HCT116 (cell line): ENCODE data around the gene GLI3. TPM values are rescaled to one million over a fixed set of nuclear protein-coding genes. Genes with fewer than 3 reads are reported as not detected.

Experiments used
- ATAC-seq: fragments of 200-7000 bp; cut with Tn5 transposase; 2 replicates; pipeline ENCODE4 v1.9.1; 2020; ENCODE audit warnings: mild to moderate bottlenecking, moderate library complexity
- BruUV-seq: library from RNA; stranded (reverse); fragments of 400-500 nt; replicated peaks from 2 replicates; lab custom pipeline; 2021; lab: Mats Ljungman, UMichigan
- CTCF ChIA-PET: fragments of 300-600 bp; sonication (Branson Sonifier 250); formaldehyde crosslinking; loops from one replicate; lab custom pipeline; 2021; ENCODE audit warnings: antibody characterized with exemption; lab: Charles Lee
- POLR2A ChIA-PET: fragments of 300-600, 350-600 bp; sonication (Branson Sonifier 250); formaldehyde crosslinking; loops from one replicate; lab custom pipeline; 2021; ENCODE audit warnings: antibody characterized with exemption; lab: Charles Lee
- RAD21 ChIA-PET, 2 experiments: fragments of 300-600 bp; sonication (Branson Sonifier 250); formaldehyde crosslinking; loops; one replicate each; lab custom pipeline; 2023; ENCODE audit warnings: low total read pairs in 2 of 2; ENCODE audit not compliant: uncharacterized antibody in 2 of 2, unreplicated experiment in 2 of 2, low non-redundant PET in 1 of 2; lab: Charles Lee
- DNase-seq: peaks from one replicate; pipeline ENCODE4 v3.0.0-alpha.2; 2010; ENCODE audit warnings: low read depth, low spot score
- H2AFZ ChIP-seq: fragments of 200-600 bp; shearing (Covaris generic), sonication (generic); 2 replicates; pipeline ENCODE4 v1.6.1; 2017; ENCODE audit warnings: low read depth, mixed run types, mixed read lengths, antibody characterized with exemption, low read length; ENCODE audit not compliant: poor library complexity, severe bottlenecking
- H3K27ac ChIP-seq: 2 replicates; pipeline ENCODE4 v1.5.1; 2012; ENCODE audit warnings: low read depth, low read length
- H3K27me3 ChIP-seq: fragments of 200-600 bp; sonication (generic); 2 replicates; pipeline ENCODE4 v1.6.1; 2016; ENCODE audit warnings: mixed run types, low read length, mixed read lengths; ENCODE audit not compliant: insufficient read depth
- H3K36me3 ChIP-seq, 2 experiments: fragments of 200-500 bp in 1 of 2; fragments of 200-600 bp in 1 of 2; sonication (Bioruptor generic) in 1 of 2; sonication (generic) in 1 of 2; 2 replicates each; pipeline versions ENCODE4 v1.5.1 to v1.6.1; 2014 to 2016; ENCODE audit warnings: low read length in 2 of 2, inconsistent platforms in 1 of 2, mixed read lengths in 1 of 2, mixed run types in 1 of 2; ENCODE audit not compliant: insufficient read depth in 2 of 2, control insufficient read depth in 1 of 2
- H3K4me1 ChIP-seq, 2 experiments: fragments of 200-600 bp in 1 of 2; sonication (generic) in 1 of 2; 2 replicates each; pipeline versions ENCODE4 v1.5.1 to v1.6.1; 2012 to 2017; ENCODE audit warnings: low read length in 2 of 2, inconsistent platforms in 1 of 2, mild to moderate bottlenecking in 1 of 2, mixed read lengths in 1 of 2, mixed run types in 1 of 2, moderate library complexity in 1 of 2; ENCODE audit not compliant: insufficient read depth in 2 of 2, control insufficient read depth in 1 of 2
- H3K4me2 ChIP-seq: fragments of 200-600 bp; sonication (generic); 2 replicates; pipeline ENCODE4 v1.6.1; 2017; ENCODE audit warnings: mixed run types, low read length, mixed read lengths
- H3K4me3 ChIP-seq, 2 experiments: fragments of 200-600 bp in 1 of 2; sonication (generic) in 1 of 2; replicated peaks in 1 of 2; 2 replicates each; pipeline ENCODE4 v1.5.1; 2011 to 2016; ENCODE audit warnings: low read length in 2 of 2, control low read depth in 1 of 2, low read depth in 1 of 2, mild to moderate bottlenecking in 1 of 2, mixed read lengths in 1 of 2, mixed run types in 1 of 2
- H3K79me2 ChIP-seq: fragments of 200-600 bp; sonication (generic); 2 replicates; pipeline ENCODE4 v1.6.1; 2017; ENCODE audit warnings: mild to moderate bottlenecking, mixed run types, low read length, moderate library complexity, mixed read lengths; ENCODE audit not compliant: insufficient read depth
- H3K9ac ChIP-seq: fragments of 200-600 bp; sonication (generic); 2 replicates; pipeline ENCODE4 v1.6.1; 2016; ENCODE audit warnings: low read length, mixed read lengths
- H3K9me2 ChIP-seq: fragments of 200-600 bp; sonication (generic), shearing (Covaris generic); 2 replicates; pipeline ENCODE4 v1.6.1; 2017; ENCODE audit warnings: mixed run types, mild to moderate bottlenecking, moderate library complexity; ENCODE audit not compliant: insufficient read depth
- H3K9me3 ChIP-seq, 2 experiments: fragments of 200-500 bp in 1 of 2; fragments of 200-600 bp in 1 of 2; sonication (Bioruptor generic) in 1 of 2; sonication (generic) in 1 of 2; 2 replicates each; pipeline ENCODE4 v1.6.1; 2014 to 2017; ENCODE audit warnings: low read length in 2 of 2, mixed read lengths in 2 of 2, inconsistent platforms in 1 of 2, low read depth in 1 of 2, mild to moderate bottlenecking in 1 of 2, mixed run types in 1 of 2, moderate library complexity in 1 of 2; ENCODE audit not compliant: control insufficient read depth in 1 of 2, insufficient read depth in 1 of 2
- H4K20me1 ChIP-seq: fragments of 200-600 bp; sonication (generic), shearing (Covaris generic); 2 replicates; pipeline ENCODE4 v1.6.1; 2017; ENCODE audit warnings: mixed run types, mild to moderate bottlenecking, moderate library complexity; ENCODE audit not compliant: insufficient read depth
- ATF3 ChIP-seq: IDR thresholded peaks from 2 replicates; pipeline ENCODE4 v1.6.1; 2012
- CBX3 ChIP-seq: IDR thresholded peaks from 2 replicates; pipeline ENCODE4 v1.6.1; 2012; ENCODE audit warnings: low read depth
- CEBPB ChIP-seq: IDR thresholded peaks from 2 replicates; pipeline ENCODE4 v1.6.1; 2012; ENCODE audit warnings: low read depth
- CTCF ChIP-seq, 3 experiments: fragments of 200-600 bp in 1 of 3; sonication (generic) in 1 of 3; IDR thresholded peaks in 2 of 3; conservative IDR thresholded peaks in 1 of 3; 2 replicates each; pipeline ENCODE4 v1.5.1; 2012 to 2017; ENCODE audit warnings: low read depth in 2 of 3, low read length in 2 of 3, antibody characterized with exemption in 1 of 3, borderline replicate concordance in 1 of 3, control low read depth in 1 of 3, mild to moderate bottlenecking in 1 of 3, mixed read lengths in 1 of 3, mixed run types in 1 of 3, moderate library complexity in 1 of 3; ENCODE audit not compliant: insufficient read depth in 1 of 3
- EGR1 ChIP-seq: IDR thresholded peaks from 2 replicates; pipeline ENCODE4 v1.6.1; 2012; ENCODE audit warnings: low read depth
- ELF1 ChIP-seq: IDR thresholded peaks from 2 replicates; pipeline ENCODE4 v1.6.1; 2012; ENCODE audit warnings: low read depth, borderline replicate concordance
- EZH2 ChIP-seq: fragments of 200-600 bp; sonication (generic); IDR thresholded peaks from 2 replicates; pipeline ENCODE4 v1.6.1; 2017; ENCODE audit warnings: antibody characterized with exemption, mixed run types
- EZH2phosphoT487 ChIP-seq: fragments of 200-600 bp; IDR thresholded peaks from 2 replicates; pipeline ENCODE4 v1.6.1; 2018; ENCODE audit warnings: antibody characterized with exemption, borderline replicate concordance
- JUND ChIP-seq: IDR thresholded peaks from 2 replicates; pipeline ENCODE4 v1.6.1; 2012
- MAX ChIP-seq: IDR thresholded peaks from 2 replicates; pipeline ENCODE4 v1.6.1; 2012
- POLR2A ChIP-seq: IDR thresholded peaks from 2 replicates; pipeline ENCODE4 v1.7.0; 2011; ENCODE audit warnings: borderline replicate concordance; ENCODE audit not compliant: insufficient read depth, insufficient read length; ENCODE audit errors: extremely low read depth
- POLR2AphosphoS5 ChIP-seq: IDR thresholded peaks from 2 replicates; pipeline ENCODE4 v1.6.1; 2011; ENCODE audit warnings: mild to moderate bottlenecking, low read depth, low read length, moderate library complexity
- RAD21 ChIP-seq: IDR thresholded peaks from 2 replicates; pipeline ENCODE4 v1.6.1; 2012; ENCODE audit warnings: low read depth, mild to moderate bottlenecking
- REST ChIP-seq: IDR thresholded peaks from 2 replicates; pipeline ENCODE4 v1.6.1; 2012; ENCODE audit warnings: low read depth
- SIN3A ChIP-seq: IDR thresholded peaks from 2 replicates; pipeline ENCODE4 v1.6.1; 2012; ENCODE audit warnings: low read depth
- SP1 ChIP-seq: IDR thresholded peaks from 2 replicates; pipeline ENCODE4 v1.6.1; 2012; ENCODE audit warnings: low read depth
- SRF ChIP-seq: IDR thresholded peaks from 2 replicates; pipeline ENCODE4 v1.6.1; 2012; ENCODE audit warnings: low read depth
- ZBTB33 ChIP-seq: IDR thresholded peaks from 2 replicates; pipeline ENCODE4 v1.6.1; 2011; ENCODE audit warnings: mild to moderate bottlenecking, low read length, moderate library complexity; ENCODE audit not compliant: insufficient replicate concordance; ENCODE audit errors: extremely low read depth
- ZFX ChIP-seq: fragments of 450-650 bp; IDR thresholded peaks from 2 replicates; pipeline ENCODE4 v1.6.1; 2017
- ZNF274 ChIP-seq: fragments of 200-500 bp; sonication (Bioruptor generic); IDR thresholded peaks from 2 replicates; pipeline ENCODE4 v1.6.1; 2014; ENCODE audit warnings: mild to moderate bottlenecking, low read depth, low read length, inconsistent platforms
- intact Hi-C: fragments of 100-400 bp; cut with micrococcal nuclease; formaldehyde crosslinking; loops from 2 replicates; pipeline ENCODE4 v1.10.0; 2022
- total RNA-seq: library from RNA; stranded (reverse); gene quantifications from one replicate; pipeline ENCODE4 v1.2.1, GENCODE V29; 2021; ENCODE audit not compliant: unreplicated experiment

The GLI3 gene
- total RNA-seq, 1 experiment from 2014 or later, result 0.07 TPM

- Histone ChIP-seq H3K4me2 (no peak overlapping the region), H3K79me2 (no peaks in the 10 kb centered on the region)
These were observed 324.6 kb downstream of the GLI3 start for GRCh38 chr7:41912426-41912825.

More at GRCh38 chr7:41912426-41912825, 324.6 kb downstream of the GLI3 start:
- no peak overlapping the region for H3K4me3 ChIP-seq
- intact Hi-C loops, result no loop called here
- no peak for TF ChIP-seq MAX
- TF ChIP-seq ZFX, result no peak
- no peak for TF ChIP-seq CBX3
- TF ChIP-seq JUND, result no peak
- TF ChIP-seq ZNF274, result no peak
- TF ChIP-seq CEBPB, result no peak
- TF ChIP-seq EZH2, result no peak
- no peak for TF ChIP-seq ATF3
- TF ChIP-seq POLR2A, result no peak
- no peak for TF ChIP-seq EZH2phosphoT487
- no peak for TF ChIP-seq EGR1
- no peak for TF ChIP-seq POLR2AphosphoS5
- no peak for TF ChIP-seq RAD21
- no peak for TF ChIP-seq ELF1
- TF ChIP-seq REST, result no peak
- no peak for TF ChIP-seq SRF
- no peak for TF ChIP-seq SIN3A
- TF ChIP-seq ZBTB33, result no peak
- TF ChIP-seq SP1, result no peak
- TF ChIP-seq CTCF (IDR thresholded peaks at IDR 0.05 in 2 of 3, conservative IDR thresholded peaks at IDR 0.05 in 1 of 3; ENCODE audit: borderline replicate concordance in 1 of 3, insufficient read depth in 1 of 3, low read depth in 2 of 3, low read length in 2 of 3), result no peak
- ATAC-seq, result no peak
- no peaks in the 10 kb centered on the region for H3K27me3 ChIP-seq
- DNase-seq, result no peak
- H3K9me3 ChIP-seq, result no peaks in the 10 kb centered on the region; a peak in 1 of 4 replicates
- no peak overlapping the region for H3K27ac ChIP-seq
- ChIA-PET CTCF (no interaction called here), POLR2A (no interaction called here), RAD21 (no interaction called here)
- H3K4me1 ChIP-seq, result no peaks in the 10 kb centered on the region
- no peaks in the 10 kb centered on the region for H3K9me2 ChIP-seq
- no peaks in the 10 kb centered on the region for H3K36me3 ChIP-seq
- H4K20me1 ChIP-seq, result no peaks in the 10 kb centered on the region
- H3K9ac ChIP-seq, result no peak overlapping the region
- no peak overlapping the region for H2AFZ ChIP-seq
- BruUV-seq, result no TSS peak
